ENCODE measurements around the gene NUDT4. TPM values are rescaled to one million over a fixed set of nuclear protein-coding genes. Genes with fewer than 3 reads are reported as not detected.
A peak's percentile ranks its signal among the peaks of the same experiment; 100 is the strongest.

Gene NUDT4
- polyA plus RNA-seq, 1 of the 3 experiments (the other 2 are of a cell fraction) = 19.8 TPM

DNA sequence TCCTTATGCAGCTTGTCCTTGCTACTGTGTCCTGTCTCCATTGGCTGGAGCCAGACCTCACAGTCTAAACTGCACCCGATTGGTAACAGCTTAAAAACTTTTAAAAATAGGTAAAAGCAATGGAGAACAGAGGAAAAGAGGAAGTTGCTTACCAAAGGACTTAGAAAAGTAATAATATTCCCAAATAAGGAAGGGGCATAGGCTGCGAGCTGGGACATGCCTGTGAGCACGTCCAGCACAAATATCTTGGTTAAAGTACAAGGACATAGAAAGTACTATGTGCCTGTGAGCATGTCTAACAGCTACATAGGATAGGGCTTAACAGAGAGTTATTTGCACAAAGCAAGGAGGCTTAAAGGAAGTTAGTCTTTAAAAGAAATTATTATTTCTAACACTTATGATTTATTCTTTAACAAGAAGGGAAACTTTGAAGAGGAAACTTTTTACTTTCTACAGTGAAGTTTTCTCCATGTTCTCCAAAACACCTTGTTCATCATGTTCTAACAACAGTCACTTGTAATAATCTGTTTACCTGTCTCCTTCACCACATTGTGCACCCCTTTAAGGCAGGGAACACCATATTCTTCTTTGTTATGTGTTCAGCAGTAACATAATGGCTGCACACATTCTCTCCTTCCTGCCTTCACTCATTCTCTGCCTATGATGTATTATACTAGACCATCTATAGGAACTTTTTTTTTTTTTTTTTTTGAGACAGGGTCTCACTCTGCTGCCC, 73.9 kb downstream of the NUDT4 start:
- DNase-seq = no peak
- Histone ChIP-seq H4K20me1 (ENCODE audit: insufficient read depth) (no peaks in the 10 kb centered on the region), H3K27me3 (ENCODE audit: insufficient read depth) (no peaks in the 10 kb centered on the region), H3K27ac (ENCODE audit: low read depth in 2 of 2, low read length in 1 of 2) (no peak overlapping the region), H3K4me2 (no peak overlapping the region), H2AFZ (ENCODE audit: low read depth) (no peak overlapping the region), H3K9me2 (no peaks in the 10 kb centered on the region), H3K79me2 (ENCODE audit: insufficient read depth) (no peaks in the 10 kb centered on the region), H3K9ac (no peak overlapping the region), H3K4me1 (ENCODE audit: control insufficient read depth in 1 of 2, insufficient read depth in 2 of 2, low read depth in 1 of 2, low read length in 1 of 2) (no peaks in the 10 kb centered on the region), H3F3A (replicated peaks; ENCODE audit: insufficient read depth) (no peaks in the 10 kb centered on the region), H3K4me3 (ENCODE audit: low read depth in 2 of 2, low read length in 1 of 2) (no peak overlapping the region), H3K36me3 (replicated peaks in 1 of 2; ENCODE audit: control insufficient read depth in 1 of 2, insufficient read depth in 2 of 2, low read length in 1 of 2) (no peaks in the 10 kb centered on the region), H3K9me3 (no peaks in the 10 kb centered on the region)
- POLR2A ChIA-PET = no interaction called here
- CTCF ChIA-PET = interaction anchor here (0.7 kb wide), 1 partner anchor 1026 kb away, joined by 5 read pairs; no protein-coding TSS in a partner anchor
- TF ChIP-seq RXRA (IDR thresholded peaks at IDR 0.05; ENCODE audit: borderline replicate concordance, low read depth) (no peak), GABPA (IDR thresholded peaks at IDR 0.05; ENCODE audit: low read depth) (no peak), TEAD4 (IDR thresholded peaks at IDR 0.05; ENCODE audit: borderline replicate concordance, insufficient read depth) (no peak), MEF2A (IDR thresholded peaks at IDR 0.05; ENCODE audit: borderline replicate concordance, low read depth) (no peak), EP300 (IDR thresholded peaks at IDR 0.05; ENCODE audit: borderline replicate concordance in 1 of 2, low read depth in 1 of 2, low read length in 1 of 2) (no peak), FOXJ3 (CRISPR knock-in tag; IDR thresholded peaks at IDR 0.05) (no peak), SIN3A (IDR thresholded peaks at IDR 0.05; ENCODE audit: borderline replicate concordance, low read depth, low read length) (no peak)
- TF ChIP-seq, protein P1, sequence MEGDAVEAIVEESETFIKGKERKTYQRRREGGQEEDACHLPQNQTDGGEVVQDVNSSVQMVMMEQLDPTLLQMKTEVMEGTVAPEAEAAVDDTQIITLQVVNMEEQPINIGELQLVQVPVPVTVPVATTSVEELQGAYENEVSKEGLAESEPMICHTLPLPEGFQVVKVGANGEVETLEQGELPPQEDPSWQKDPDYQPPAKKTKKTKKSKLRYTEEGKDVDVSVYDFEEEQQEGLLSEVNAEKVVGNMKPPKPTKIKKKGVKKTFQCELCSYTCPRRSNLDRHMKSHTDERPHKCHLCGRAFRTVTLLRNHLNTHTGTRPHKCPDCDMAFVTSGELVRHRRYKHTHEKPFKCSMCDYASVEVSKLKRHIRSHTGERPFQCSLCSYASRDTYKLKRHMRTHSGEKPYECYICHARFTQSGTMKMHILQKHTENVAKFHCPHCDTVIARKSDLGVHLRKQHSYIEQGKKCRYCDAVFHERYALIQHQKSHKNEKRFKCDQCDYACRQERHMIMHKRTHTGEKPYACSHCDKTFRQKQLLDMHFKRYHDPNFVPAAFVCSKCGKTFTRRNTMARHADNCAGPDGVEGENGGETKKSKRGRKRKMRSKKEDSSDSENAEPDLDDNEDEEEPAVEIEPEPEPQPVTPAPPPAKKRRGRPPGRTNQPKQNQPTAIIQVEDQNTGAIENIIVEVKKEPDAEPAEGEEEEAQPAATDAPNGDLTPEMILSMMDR (IDR thresholded peaks at IDR 0.05) = no peak
- WGBS (ENCODE audit: low lambda C conversion rate) = 81% methylated on average over 3 of the region's 3 CpGs

DNA sequence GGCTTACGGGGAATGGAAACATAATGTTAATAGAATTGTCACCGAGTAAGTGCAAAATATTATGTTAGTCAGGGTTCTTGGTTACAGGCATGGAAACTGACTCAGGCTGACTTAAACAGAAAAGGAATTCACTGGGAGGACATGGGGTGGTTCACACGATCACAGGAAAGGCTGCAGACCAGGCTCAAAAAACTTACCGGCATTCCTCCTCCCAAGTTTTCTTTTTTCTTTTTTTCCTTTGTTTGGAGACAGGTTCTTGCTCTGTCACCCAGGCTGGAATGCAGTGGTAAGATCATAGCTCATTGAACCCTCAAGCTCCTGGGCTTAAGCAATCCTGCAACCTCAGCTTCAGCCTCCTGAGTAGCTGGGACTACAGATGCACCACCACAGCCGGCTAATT, 75.9 kb downstream of the NUDT4 start:
- H3K9me3 ChIP-seq = no peaks in the 10 kb centered on the region
- no peak for DNase-seq
- no peak overlapping the region for H3K4me2 ChIP-seq
- no peak for TF ChIP-seq SMC3 (IDR thresholded peaks at IDR 0.05; ENCODE audit: low read depth, low read length)
- no peak for TF ChIP-seq EP300 (IDR thresholded peaks at IDR 0.05; ENCODE audit: borderline replicate concordance in 1 of 2, low read depth in 1 of 2, low read length in 1 of 2)
- no peak for TF ChIP-seq SIN3A (IDR thresholded peaks at IDR 0.05; ENCODE audit: borderline replicate concordance, low read depth, low read length)
- TF ChIP-seq IRF3 (IDR thresholded peaks at IDR 0.05; ENCODE audit: low read depth, low read length) = no peak
- TF ChIP-seq, protein P2, sequence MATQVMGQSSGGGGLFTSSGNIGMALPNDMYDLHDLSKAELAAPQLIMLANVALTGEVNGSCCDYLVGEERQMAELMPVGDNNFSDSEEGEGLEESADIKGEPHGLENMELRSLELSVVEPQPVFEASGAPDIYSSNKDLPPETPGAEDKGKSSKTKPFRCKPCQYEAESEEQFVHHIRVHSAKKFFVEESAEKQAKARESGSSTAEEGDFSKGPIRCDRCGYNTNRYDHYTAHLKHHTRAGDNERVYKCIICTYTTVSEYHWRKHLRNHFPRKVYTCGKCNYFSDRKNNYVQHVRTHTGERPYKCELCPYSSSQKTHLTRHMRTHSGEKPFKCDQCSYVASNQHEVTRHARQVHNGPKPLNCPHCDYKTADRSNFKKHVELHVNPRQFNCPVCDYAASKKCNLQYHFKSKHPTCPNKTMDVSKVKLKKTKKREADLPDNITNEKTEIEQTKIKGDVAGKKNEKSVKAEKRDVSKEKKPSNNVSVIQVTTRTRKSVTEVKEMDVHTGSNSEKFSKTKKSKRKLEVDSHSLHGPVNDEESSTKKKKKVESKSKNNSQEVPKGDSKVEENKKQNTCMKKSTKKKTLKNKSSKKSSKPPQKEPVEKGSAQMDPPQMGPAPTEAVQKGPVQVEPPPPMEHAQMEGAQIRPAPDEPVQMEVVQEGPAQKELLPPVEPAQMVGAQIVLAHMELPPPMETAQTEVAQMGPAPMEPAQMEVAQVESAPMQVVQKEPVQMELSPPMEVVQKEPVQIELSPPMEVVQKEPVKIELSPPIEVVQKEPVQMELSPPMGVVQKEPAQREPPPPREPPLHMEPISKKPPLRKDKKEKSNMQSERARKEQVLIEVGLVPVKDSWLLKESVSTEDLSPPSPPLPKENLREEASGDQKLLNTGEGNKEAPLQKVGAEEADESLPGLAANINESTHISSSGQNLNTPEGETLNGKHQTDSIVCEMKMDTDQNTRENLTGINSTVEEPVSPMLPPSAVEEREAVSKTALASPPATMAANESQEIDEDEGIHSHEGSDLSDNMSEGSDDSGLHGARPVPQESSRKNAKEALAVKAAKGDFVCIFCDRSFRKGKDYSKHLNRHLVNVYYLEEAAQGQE (IDR thresholded peaks at IDR 0.05; ENCODE audit: low read depth, low read length) = no peak
- no peak for TF ChIP-seq TAF1 (IDR thresholded peaks at IDR 0.05; ENCODE audit: borderline replicate concordance, low read depth, low read length)
- no peak for TF ChIP-seq MEF2A (IDR thresholded peaks at IDR 0.05; ENCODE audit: borderline replicate concordance, low read depth)
- TF ChIP-seq RAD21 (IDR thresholded peaks at IDR 0.05; ENCODE audit: low read length) = no peak
- TF ChIP-seq RFX5 (IDR thresholded peaks at IDR 0.05; ENCODE audit: low read length) = no peak
- TF ChIP-seq, protein P3, sequence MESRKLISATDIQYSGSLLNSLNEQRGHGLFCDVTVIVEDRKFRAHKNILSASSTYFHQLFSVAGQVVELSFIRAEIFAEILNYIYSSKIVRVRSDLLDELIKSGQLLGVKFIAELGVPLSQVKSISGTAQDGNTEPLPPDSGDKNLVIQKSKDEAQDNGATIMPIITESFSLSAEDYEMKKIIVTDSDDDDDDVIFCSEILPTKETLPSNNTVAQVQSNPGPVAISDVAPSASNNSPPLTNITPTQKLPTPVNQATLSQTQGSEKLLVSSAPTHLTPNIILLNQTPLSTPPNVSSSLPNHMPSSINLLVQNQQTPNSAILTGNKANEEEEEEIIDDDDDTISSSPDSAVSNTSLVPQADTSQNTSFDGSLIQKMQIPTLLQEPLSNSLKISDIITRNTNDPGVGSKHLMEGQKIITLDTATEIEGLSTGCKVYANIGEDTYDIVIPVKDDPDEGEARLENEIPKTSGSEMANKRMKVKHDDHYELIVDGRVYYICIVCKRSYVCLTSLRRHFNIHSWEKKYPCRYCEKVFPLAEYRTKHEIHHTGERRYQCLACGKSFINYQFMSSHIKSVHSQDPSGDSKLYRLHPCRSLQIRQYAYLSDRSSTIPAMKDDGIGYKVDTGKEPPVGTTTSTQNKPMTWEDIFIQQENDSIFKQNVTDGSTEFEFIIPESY (IDR thresholded peaks at IDR 0.05; ENCODE audit: borderline replicate concordance, low read depth) = no peak
- TF ChIP-seq GATA2 (CRISPR knock-in tag; IDR thresholded peaks at IDR 0.05) = no peak
- no peak for TF ChIP-seq POLR2AphosphoS5 (IDR thresholded peaks at IDR 0.05; ENCODE audit: low read depth, low read length)
- no peak for TF ChIP-seq JUND (IDR thresholded peaks at IDR 0.05)
- no peaks in the 10 kb centered on the region for H3K36me3 ChIP-seq (replicated peaks in 1 of 2; ENCODE audit: control insufficient read depth in 1 of 2, insufficient read depth in 2 of 2, low read length in 1 of 2)
- H3K9me2 ChIP-seq = no peaks in the 10 kb centered on the region
- no peak overlapping the region for H2AFZ ChIP-seq (ENCODE audit: low read depth)
- H4K20me1 ChIP-seq (ENCODE audit: insufficient read depth) = no peaks in the 10 kb centered on the region
- ChIA-PET CTCF (no interaction called here), POLR2A (no interaction called here)
- WGBS (ENCODE audit: low lambda C conversion rate) = 58% methylated on average over 5 of the region's 5 CpGs
- no peaks in the 10 kb centered on the region for H3K27me3 ChIP-seq (ENCODE audit: insufficient read depth)
- peak overlapping the region in 1 of 2 experiments; percentile 29; a peak in 1 of 4 replicates for H3K27ac ChIP-seq (ENCODE audit: low read depth in 2 of 2, low read length in 1 of 2)
- no peaks in the 10 kb centered on the region for H3K79me2 ChIP-seq (ENCODE audit: insufficient read depth)
- H3K4me1 ChIP-seq (ENCODE audit: control insufficient read depth in 1 of 2, insufficient read depth in 2 of 2, low read depth in 1 of 2, low read length in 1 of 2) = no peaks in the 10 kb centered on the region
- no peak overlapping the region for H3K9ac ChIP-seq
- H3F3A ChIP-seq (replicated peaks; ENCODE audit: insufficient read depth) = no peaks in the 10 kb centered on the region
- no peak overlapping the region for H3K4me3 ChIP-seq (ENCODE audit: low read depth in 2 of 2, low read length in 1 of 2)

All from SK-N-SH (cell line).